ENCODE measurements around the gene COA3.
"Not testable (repeated sequence)": the region's sequence is repeated elsewhere in the genome, so short reads cannot be mapped to it uniquely, and the experiment has no call there.

Gene COA3

DNA sequence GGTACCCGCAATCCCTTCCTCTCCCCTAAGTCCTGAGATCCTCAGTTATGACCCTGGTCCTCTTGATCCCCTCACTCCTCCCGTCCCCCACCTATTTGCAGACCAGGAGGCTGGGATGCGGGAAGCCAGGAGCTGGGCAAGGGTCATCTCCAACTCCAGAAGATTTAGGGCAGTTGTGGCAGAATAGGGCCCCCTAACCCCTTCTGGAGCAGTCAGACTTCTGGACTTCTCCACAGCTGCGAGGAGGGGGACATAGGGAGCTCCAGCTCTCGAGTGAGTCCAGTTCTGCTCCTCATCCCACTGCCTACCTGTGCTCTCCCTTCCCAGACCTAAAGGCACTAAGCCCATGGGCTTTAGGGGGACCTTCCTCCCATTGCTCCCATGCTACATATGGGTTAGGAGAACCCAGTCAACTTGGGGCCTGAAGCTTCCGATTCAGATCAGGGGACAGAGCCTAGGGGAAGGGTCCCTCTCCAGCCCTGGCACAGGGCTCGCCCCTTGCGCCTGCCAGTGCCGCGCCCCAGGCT, 16.8 kb downstream of the COA3 start:
- no peak for DNase-seq
- no peak for ATAC-seq

DNA sequence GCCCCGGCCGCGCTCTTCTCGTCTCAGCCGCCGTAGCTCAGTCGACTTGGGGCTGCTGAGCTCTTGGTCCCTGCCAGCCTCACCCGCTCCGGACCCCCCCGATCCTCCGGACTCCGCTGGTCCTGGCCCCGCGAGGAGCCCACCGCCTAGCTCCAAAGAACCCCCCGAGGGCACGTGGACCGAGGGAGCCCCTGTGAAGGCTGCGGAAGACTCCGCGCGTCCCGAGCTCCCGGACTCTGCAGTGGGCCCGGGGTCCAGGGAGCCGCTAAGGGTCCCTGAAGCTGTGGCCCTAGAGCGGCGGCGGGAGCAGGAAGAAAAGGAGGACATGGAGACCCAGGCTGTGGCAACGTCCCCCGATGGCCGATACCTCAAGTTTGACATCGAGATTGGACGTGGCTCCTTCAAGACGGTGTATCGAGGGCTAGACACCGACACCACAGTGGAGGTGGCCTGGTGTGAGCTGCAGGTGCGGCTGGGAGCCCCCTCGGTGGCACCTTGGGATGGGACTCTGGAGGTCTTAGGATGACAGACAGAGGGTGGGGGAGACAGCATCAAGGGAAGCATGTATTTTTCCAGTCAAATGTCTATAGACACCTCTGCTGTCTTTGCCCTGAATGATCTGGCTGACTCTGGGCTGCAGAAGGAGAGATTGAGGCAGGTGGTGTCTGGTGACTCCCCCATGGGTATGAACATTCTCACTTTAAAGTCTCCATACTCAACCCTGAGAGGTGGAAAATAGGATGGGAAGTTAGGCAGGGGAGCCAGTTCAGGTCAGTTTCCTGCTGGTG, 17.5 kb downstream of the COA3 start:
- DNase-seq (no peak), ATAC-seq (no peak)

DNA sequence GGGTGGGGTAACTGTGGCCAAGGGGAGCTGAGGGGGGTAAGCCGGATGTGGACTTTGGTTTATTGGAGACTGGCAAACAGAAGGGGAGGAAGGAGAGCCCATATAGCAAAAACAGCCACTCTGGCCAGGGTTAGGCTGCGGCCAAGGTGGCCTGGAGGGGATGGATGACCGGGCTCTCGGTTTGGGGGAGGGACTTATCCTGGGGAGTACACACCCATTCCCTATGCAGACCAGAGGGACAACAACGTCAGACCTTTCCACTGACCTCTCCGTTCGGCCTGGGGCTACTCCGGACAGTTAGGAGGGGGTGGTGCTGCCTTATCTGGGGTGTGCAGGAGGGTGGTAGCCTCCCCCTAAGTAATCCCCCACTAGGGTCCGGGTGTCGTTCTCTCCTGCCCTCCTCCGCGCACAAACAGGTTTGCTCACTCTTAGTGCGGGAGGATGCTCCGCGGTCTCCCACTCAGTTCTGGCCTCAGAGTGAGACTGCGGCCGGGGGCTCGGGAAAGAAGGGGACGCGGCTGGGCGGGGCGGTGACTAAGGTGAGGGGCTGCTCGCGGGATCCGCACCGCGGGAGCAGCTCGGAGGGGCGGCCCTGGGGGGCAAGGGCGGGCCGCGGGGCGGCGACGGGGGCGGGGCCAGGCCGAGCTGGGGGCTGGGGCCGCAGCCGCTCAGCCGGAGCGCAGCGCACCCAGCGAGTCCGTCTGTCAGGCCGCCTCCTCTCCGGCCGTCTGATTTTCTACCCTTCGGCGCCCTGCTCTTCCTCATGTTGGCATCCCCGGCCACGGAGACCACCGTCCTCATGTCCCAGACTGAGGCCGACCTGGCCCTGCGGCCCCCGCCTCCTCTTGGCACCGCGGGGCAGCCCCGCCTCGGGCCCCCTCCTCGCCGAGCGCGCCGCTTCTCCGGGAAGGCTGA, 18.3 kb downstream of the COA3 start, which contains the start of gene WNK4:
WNK4 (plus strand) TSS at position 675 of the 915 bp plus-strand sequence; CDS start at position 764, 89 bp downstream.
- DNase-seq (no peak), ATAC-seq (no peak)

DNA sequence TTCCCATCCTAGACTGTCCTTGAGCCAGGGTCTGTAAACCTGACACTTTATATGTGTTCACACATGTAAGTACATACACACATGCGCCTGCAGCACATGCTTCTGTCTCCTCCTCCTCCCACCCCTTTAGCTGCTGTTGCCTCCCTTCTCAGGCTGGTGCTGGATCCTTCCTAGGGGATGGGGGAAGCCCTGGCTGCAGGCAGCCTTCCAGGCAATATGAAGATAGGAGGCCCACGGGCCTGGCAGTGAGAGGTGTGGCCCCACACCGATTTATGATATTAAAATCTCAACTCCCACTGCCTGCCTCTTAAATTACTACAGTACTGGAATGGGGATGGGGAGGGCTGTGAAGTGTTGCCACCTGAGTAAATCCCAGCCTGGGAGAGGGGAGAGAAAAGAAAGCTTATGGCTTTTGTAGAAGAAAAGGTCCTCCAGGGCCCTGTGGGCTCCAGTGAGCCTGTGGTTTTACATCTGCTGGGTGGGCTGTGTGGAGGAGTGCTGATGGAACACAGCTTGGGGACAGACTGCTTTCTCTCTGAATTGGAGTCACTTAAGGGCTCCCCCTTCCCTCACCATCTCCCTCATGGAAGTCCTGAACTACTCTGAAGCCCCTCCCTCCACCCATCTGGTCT, 19.1 kb downstream of the COA3 start:
- ATAC-seq (no peak), DNase-seq (no peak)

DNA sequence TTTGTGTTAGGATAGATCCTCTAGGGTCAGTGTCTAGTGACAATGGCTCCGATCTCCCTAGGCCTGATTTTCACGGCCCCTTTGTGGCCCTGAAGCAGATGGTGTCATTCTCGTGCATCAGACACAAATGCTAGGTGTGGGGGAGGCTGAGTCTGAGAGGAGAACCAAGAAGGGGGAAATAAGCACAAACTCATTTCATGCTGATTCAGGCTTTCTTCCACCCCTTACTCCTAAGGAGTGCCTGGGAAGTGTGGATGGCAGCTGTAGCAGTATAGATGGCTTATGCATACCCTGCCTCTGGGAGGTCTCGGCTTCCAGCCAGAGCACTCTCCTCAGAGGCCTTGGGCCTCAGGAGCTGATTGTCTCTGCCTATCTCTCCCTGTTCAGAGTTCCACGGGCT, 19.9 kb downstream of the COA3 start:
- DNase-seq (no peak), ATAC-seq (no peak)

DNA sequence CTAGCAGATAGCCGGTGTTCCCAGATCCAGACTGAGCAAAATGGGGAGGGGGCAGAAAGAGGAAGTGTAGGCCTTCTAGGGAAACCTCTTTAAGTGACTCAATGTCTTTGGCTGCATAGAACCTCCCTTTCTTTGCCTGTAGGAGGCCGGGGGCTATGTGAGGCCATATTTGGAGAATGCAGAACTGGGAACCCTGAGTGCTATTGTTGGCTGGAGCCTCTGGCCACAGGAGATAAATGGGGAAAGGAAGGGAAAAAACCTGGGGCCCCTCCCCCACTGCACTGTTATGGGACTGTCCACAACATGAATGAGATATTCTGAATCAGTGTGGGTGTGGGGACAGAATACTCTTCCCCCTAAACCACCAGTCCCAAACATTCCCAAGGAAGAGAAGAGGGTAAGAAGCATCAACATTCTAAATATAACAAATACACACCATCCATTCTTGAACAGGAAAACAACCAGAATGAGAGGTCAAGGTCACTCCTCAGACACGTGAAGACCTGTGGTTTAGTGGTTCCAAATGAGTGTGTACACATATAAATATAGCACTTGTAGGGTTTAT, 22.9 kb downstream of the COA3 start:
- ATAC-seq, result no peak
- DNase-seq, result no peak

DNA sequence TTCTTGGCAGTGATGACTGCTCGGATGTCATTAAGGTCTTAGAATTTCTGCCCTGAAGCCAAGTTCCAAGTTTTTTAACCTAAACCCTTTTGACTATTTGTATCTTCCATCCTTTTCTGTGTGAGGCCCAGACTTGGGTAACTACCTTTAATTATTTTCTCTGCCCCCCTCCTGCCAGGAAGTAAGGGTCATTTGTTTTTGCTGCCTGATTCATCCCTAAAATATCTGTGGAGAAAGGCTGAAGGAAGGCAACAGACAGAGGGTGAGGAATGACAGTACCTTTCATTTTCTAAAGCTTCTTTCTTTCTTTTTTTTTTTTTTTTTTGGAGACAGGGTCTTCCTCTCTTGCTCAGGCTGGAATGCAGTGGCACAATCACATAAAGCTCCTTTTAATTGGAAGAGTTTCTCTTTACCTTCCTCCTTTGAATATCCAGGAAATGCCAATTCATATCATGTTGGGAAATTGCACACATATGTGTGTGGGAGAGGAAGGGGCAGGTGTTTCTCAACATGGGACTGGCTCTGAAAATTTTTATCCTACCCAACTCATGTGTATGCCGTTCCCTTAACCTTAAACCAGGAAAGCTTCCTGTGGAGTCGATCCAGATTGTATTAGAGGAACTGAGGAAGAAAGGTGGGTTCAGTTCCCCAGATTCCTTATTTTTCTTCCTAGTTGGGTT, 24.3 kb downstream of the COA3 start:
- DNase-seq, result no peak
- ATAC-seq, result no peak

DNA sequence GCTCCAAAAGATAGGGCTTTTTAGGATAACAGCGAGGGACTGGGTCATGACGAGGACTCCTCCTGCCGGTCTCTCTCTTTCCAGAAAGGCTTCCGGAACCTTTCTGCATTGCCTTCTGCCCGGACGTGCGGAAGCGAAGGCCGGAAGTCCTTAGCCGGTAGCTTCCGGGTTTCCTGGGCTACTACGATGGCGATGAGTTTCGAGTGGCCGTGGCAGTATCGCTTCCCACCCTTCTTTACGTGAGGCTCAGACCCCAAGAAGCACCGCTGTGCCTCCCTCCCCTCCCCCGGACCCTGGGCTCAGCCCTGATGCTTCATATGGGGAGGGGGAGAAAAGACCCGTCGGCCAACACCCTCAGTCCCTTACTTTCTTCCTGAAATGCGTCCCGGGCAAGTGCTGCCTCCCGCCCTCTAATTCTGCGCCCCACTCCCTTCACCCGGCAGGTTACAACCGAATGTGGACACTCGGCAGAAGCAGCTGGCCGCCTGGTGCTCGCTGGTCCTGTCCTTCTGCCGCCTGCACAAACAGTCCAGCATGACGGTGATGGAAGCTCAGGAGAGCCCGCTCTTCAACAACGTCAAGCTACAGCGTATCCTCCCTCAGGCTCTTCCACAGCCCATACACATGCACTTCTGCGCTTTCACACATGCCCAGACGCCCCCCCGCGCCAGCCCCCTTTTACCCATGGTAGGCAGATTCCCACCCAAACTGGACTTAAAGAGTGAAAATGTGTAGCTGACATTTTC, 25.0 kb downstream of the COA3 start, which contains the start of gene VPS25:
VPS25 (plus strand) TSS at position 160 of the 746 bp plus-strand sequence; CDS start at position 187, 27 bp downstream.
- peak; percentile 80 for DNase-seq
- ATAC-seq, result peak; percentile 95

DNA sequence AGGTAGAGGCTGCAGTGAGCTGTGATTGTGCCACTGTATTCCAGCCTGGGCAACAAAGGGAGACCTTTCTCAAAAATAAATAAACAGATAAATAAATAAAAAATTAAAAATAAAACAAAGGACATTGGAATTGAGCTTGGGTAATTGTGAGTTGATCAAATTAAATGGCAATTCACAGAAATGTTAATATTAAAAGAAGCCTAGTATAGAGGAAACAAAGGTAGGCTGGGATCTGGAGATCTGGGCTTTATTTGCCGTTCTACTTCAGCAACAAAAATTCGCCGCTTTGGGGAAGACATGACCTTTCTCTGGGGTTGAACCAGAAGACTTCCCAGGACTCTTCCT, 25.6 kb downstream of the COA3 start:
- no peak for ATAC-seq
- DNase-seq, result no peak

DNA sequence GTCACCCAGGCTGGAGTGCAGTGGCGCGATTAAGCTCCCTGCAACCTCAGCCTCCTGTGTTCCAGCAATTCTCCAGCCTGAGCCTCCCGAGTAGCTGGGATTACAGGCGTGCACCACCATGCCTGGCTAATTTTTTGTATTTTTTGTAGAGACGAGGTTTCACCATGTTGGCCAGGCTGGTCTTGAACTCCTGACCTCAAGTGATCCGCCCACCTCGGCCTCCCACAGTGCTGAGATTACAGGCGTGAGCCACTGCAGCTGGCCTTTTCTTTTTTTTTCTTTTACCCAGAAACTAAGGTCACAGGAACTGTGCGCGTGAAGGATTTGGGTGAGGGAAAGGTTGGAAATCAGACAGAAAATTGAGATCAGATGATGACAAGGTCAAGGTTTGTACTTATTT, 28.5 kb downstream of the COA3 start:
- ATAC-seq, DNase-seq: not testable (repeated sequence)

DNA sequence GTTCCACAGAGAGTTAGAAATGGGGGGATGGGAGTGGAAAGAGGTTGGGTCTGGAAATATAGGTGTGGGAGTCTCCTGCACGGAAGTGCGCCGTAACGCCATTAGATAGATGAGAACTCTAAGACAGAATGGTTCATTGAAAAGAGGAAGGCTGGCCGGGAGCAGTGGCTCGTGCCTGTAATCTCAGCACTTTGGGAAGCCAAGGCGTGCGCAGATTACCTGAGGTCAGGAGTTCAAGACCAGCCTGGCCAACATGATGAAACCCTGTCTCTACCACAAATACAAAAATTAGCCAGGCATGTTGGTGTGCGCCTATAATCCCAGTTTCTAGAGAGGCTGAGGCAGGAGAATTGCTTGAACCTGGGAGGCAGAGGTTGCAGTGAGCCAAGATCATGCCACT, 30.5 kb downstream of the COA3 start:
- DNase-seq, ATAC-seq: not testable (repeated sequence)

DNA sequence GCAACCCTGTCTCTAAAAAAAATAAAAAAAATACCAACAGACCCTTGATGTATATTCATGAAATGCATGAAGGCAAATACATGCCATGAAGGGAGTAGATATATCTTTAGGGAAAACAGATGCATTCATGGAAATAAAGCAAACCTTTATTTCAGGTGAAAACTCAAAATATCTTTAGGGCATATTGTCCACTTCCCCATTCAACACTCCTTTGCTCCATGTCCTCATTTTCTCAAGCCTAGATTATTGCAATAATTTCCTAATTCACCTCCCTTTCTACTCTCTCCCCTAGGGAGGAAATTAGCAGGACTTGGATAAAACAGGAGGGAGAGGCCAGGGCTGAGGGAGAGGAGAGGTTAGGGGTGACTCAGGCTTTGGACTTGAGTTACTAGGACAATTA, 31.0 kb downstream of the COA3 start:
- DNase-seq (no peak), ATAC-seq (no peak)

DNA sequence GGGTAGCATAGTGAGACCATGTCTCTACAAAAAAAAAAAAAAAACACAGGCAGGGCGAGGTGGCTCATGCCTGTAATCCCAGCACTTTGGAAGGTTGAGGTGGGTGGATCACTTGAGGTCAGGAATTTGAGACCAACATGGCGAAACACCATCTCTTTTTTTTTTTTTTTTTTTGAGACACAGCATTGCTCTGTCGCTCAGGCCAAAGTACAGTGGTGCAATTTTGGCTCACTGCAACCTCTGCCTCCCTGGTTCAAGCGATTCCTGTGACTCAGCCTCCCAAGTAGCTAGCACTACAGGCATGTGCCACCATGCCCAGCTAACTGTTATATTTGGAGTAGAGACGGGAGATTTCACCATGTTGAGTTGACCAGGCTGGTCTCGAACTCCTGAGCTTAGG, 32.4 kb downstream of the COA3 start:
- ATAC-seq, result no peak
- DNase-seq, result no peak

DNA sequence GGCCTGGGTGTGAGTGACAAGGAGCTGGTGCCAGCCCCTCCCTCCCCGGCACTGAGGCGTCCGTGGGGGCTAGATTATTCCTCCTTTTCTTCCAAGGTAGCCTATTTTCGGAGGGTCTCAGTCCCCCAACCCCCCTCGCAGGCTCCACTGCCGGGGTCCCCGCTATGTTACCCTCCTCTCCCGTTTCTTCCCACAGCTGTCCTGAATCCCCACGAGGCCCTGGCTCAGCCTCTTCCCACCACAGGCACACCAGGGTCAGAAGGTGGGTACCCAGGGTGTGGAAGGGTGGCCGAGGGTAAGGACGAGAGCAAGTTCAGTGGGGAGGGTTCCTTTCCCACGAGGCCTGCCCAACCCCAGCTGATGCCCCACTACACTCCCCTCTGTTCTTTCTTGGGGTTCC, 36.9 kb downstream of the COA3 start:
- ATAC-seq, result no peak
- DNase-seq, result no peak

DNA sequence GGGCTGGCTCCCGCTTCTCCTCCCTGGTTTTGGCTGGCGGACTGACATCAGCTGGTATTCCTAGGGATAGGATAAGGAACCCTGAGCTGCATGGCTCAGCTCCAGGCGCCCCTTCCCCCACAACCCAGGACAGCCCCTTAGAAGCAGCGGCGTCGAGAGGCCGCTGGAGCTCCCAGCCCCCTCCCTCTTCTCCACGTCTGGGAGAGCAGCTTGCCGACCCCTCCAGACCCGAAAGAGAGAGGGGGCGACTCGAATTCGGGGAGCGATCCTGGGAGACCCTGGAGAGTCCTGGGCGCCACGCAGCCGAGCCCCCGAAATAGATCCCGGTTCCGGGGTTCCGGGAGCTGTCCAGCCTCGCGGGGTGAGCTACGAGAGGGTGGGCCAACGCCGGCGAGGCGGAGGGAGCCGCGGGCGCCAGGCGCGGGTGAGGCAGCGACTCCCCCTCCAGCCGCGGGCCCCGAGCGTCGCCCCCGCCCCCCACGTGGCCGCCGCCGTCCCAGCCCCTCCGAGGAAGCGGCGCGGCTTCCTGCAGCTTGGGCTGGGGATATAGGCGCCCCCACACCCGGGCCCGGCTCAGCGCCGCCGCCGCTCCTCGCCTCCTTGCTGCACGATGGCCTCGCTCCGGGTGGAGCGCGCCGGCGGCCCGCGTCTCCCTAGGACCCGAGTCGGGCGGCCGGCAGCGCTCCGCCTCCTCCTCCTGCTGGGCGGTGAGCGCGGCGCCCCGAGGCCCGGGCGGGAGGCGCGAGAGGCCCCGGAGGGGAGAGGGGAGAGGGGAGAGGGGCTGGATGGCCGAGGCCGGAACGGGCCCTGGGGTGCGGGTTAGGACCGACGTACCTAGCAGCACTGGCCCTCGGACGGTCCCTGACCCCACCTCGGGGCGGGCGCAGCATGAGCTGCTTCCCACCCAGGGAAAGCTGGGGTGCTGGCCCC, 37.6 kb downstream of the COA3 start, which contains the start of gene RAMP2:
RAMP2 (plus strand) TSS at position 576 of the 930 bp plus-strand sequence; CDS start at position 611, 35 bp downstream.
- DNase-seq, result no peak
- ATAC-seq, result peak; percentile 33

DNA sequence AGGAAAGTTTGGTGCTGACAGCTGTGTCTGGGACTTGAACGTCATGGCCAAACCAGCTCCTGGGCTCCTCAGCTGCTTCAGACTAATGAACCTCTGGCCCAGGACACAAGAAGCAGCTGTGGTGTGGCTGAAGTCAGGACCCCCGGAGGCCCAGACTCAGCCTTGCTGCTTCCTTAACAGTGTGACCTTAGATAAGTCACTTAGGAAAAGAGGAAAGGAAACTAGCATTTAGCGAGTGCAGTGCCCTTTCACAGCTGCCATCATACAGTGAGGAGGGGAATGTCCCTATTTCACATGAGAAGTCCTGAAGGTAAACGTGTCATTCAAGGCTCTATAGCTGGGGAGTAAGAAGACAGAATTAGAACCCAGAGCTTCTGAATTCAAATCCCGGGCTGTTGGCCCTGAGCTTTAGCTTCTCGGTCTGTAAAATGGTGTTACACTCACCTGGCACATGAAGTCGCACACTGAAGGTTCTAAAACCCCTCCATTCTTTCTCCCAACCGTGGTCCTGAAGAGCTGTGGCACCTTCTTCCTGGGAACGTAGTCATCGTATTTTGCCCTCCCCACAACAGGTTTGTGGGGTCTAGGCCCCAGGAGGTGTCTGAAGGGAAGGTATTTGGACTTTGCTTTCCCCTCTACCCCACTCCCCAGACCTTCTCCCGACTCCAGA, 38.4 kb downstream of the COA3 start:
- ATAC-seq (peak; percentile 51), DNase-seq (no peak)

DNA sequence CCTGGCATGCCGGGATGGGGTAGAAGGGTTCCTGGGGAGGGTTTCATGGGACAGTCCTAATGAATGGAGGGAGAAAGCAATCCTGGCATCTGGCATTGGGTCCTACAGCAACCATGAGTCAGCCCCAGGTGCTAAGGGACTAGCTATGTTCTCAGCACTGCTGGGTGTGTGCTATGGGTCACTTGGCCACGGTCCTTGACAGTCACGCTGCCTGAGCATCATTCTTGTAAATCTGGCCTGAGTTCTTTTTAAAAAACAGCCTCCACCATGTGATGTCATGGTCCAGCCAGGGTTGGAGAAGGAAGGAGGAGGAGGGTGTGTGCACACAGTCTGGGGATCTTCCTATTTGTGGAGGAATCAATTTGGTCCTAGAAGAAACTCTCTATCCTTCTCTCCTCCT, 43.7 kb downstream of the COA3 start:
- DNase-seq (no peak), ATAC-seq (no peak)

DNA sequence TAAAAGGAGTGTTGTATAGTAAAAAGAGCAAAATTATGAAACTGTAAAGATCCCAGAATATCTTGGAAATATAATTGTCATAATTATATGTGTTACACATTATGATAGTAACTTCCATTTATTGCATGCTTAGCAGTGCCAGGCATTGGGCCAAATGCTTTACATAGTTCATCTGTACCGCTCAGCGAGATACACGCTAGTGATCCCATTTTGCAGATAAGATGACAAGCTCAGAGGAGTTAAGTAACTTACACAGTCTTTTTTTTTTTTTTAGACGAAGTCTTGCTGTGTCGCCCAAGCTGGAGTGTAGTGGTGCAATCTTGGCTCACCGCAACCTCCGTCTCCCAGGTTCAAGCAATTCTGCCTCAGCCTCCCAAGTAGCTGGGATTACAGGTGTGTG, 46.9 kb downstream of the COA3 start:
- ATAC-seq (no peak), DNase-seq (no peak)
